Upper lobe of right lung (tissue), 1 donor: ENCODE measurements around the gene DAB2. TPM values are rescaled to one million over a fixed set of nuclear protein-coding genes. Genes with fewer than 3 reads are reported as not detected.
A peak's percentile ranks its signal among the peaks of the same experiment; 100 is the strongest.

Experiments
- ATAC-seq: fragments of 200-7000 bp; cut with Tn5 transposase; one replicate; pipeline ENCODE4 v1.9.1; 2020; ENCODE audit warnings: mild to moderate bottlenecking, moderate library complexity
- DNase-seq: peaks from one replicate; pipeline ENCODE4 v3.0.0-alpha.2; 2020
- H3K27ac ChIP-seq: fragments of 200-600 bp; one replicate; pipeline ENCODE4 v1.8.0; 2022
- H3K27me3 ChIP-seq: fragments of 200-600 bp; one replicate; pipeline ENCODE4 v1.8.0; 2022; ENCODE audit warnings: mild to moderate bottlenecking
- H3K36me3 ChIP-seq: fragments of 200-600 bp; one replicate; pipeline ENCODE4 v1.8.0; 2022
- H3K4me1 ChIP-seq: fragments of 200-600 bp; one replicate; pipeline ENCODE4 v1.8.0; 2022
- H3K4me3 ChIP-seq: fragments of 200-600 bp; one replicate; pipeline ENCODE4 v1.8.0; 2022; ENCODE audit warnings: mild to moderate bottlenecking
- H3K9me3 ChIP-seq: fragments of 200-600 bp; one replicate; pipeline ENCODE4 v1.8.0; 2022
- intact Hi-C: fragments of 100-400 bp; cut with DNase I; formaldehyde crosslinking; loops from one replicate; pipeline ENCODE4 v1.11.0; 2022
- total RNA-seq: library from RNA; stranded (reverse); fragmentation: NEBNext Ultra II Directional; extraction: Animal tissue kit (Norgen Biotek cat#: 25700); gene quantifications from one replicate; pipeline ENCODE4 v1.2.1, GENCODE V29; 2021
- TF ChIP-seq, protein P1 (sequence below): fragments of 200-600 bp; IDR thresholded peaks from one replicate; pipeline ENCODE4 v1.8.0; 2022; ENCODE audit warnings: antibody characterized with exemption
- donor health status: DM: no; HTN: yes; CAD: no; lungs with severe emphysema.

Gene DAB2
- total RNA-seq, 1 donor from 2014 or later = 145 TPM

DNA sequence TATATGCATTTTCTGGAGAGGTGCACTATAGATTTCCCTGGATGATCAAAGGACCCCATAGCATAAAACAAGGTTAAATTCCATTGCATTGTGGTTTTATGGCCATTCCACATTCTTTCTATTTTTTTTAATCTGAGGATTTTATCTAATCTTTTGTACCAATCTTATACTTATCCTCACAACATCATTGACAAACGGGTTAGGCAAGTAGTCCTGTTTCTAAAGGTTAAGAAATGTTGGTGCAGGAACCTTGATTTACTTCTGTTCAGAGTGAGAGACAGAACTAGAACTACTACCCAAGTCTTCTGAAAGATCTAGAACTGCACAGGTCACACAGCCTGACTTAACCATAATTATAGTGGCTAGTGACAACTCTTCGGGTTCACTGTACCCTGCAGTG lies 5.7 kb upstream of the DAB2 start:
- TF ChIP-seq, protein P1, sequence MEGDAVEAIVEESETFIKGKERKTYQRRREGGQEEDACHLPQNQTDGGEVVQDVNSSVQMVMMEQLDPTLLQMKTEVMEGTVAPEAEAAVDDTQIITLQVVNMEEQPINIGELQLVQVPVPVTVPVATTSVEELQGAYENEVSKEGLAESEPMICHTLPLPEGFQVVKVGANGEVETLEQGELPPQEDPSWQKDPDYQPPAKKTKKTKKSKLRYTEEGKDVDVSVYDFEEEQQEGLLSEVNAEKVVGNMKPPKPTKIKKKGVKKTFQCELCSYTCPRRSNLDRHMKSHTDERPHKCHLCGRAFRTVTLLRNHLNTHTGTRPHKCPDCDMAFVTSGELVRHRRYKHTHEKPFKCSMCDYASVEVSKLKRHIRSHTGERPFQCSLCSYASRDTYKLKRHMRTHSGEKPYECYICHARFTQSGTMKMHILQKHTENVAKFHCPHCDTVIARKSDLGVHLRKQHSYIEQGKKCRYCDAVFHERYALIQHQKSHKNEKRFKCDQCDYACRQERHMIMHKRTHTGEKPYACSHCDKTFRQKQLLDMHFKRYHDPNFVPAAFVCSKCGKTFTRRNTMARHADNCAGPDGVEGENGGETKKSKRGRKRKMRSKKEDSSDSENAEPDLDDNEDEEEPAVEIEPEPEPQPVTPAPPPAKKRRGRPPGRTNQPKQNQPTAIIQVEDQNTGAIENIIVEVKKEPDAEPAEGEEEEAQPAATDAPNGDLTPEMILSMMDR = no peak

DNA sequence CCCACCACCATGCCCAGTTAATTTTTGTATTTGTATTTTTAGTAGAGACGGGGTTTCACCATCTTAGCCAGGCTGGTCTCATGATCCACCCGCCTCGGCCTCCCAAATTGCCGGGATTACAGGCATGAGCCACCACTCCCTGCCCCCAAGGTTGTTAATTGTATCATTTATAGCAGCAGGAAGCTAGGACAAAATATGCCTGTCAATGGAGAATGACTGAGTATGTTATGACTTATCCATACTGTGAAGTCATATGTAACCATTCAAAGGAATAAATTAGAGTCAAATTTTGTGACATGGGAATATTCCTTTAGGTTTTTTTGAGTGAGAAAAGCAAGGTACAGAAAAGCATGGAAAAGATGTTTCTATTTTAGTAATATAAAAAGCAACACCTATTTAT lies 3.9 kb upstream of the DAB2 start:
- no peak overlapping the region for H3K27ac ChIP-seq
- H3K9me3 ChIP-seq = no peaks in the 10 kb centered on the region
- no peak for ATAC-seq
- intact Hi-C loops = no loop called here
- no peaks in the 10 kb centered on the region for H3K27me3 ChIP-seq
- no peak for DNase-seq
- no peaks in the 10 kb centered on the region for H3K36me3 ChIP-seq
- TF ChIP-seq, protein P1 = no peak
- H3K4me1 ChIP-seq = peaks cover 22% of the 10 kb centered on the region
- H3K4me3 ChIP-seq = no peak overlapping the region

More for the DNA sequence above, 5.7 kb upstream of the DAB2 start:
- Histone ChIP-seq H3K4me1 (peaks cover 18% of the 10 kb centered on the region), H3K27me3 (no peaks in the 10 kb centered on the region), H3K9me3 (no peaks in the 10 kb centered on the region), H3K4me3 (no peak overlapping the region), H3K27ac (no peak overlapping the region), H3K36me3 (no peaks in the 10 kb centered on the region)
- ATAC-seq (no peak), DNase-seq (no peak)
- intact Hi-C loops = no loop called here

DNA sequence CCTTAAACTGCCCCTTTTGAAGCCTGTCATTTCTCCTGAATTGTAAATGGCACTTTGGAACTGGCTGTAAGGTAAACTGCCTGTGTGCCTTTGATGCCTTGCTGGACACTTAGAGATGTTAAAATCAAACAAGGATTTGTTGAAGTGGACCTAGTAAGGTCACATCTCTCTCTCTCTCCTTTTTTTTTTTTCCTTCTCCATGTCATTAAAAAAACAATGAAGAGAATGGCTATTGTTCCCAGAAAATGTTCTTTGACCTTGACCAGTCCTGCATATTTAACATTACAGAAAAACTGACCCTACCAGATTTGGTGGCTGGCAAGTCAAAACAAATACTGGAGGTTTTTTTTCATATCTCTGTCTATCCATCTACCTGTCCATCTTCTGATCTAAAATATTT lies 2.9 kb upstream of the DAB2 start:
- no peaks in the 10 kb centered on the region for H3K27me3 ChIP-seq
- TF ChIP-seq, protein P1 = no peak
- H3K9me3 ChIP-seq = no peaks in the 10 kb centered on the region
- no peak for DNase-seq
- intact Hi-C loops = no loop called here
- H3K36me3 ChIP-seq = no peaks in the 10 kb centered on the region
- ATAC-seq = no peak
- H3K27ac ChIP-seq = no peak overlapping the region
- H3K4me3 ChIP-seq = no peak overlapping the region
- peaks cover 32% of the 10 kb centered on the region for H3K4me1 ChIP-seq

DNA sequence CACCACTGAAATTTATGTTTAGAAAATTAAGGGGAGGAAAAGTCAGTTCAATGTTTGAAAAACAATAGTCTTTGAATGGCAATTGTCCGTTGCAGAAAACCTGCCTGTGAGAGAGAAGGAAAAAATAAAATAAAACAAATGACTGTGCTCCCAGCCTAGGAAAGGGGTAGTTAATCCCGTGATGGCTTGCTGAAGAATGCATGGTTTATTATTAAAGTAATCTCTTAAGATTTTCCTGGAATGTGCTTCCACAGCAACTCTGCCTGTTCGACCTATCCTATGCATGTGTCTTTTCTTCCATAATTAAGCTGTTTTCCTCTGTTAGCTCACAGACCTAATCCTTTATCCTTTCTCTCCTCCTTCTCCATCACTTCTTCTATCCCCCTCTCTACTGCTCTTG lies 2.4 kb upstream of the DAB2 start:
- intact Hi-C loops = no loop called here
- Histone ChIP-seq H3K27ac (peak overlapping the region; percentile 32), H3K36me3 (no peaks in the 10 kb centered on the region), H3K27me3 (no peaks in the 10 kb centered on the region), H3K4me3 (no peak overlapping the region), H3K4me1 (peaks cover 34% of the 10 kb centered on the region), H3K9me3 (no peaks in the 10 kb centered on the region)
- TF ChIP-seq, protein P1 = no peak
- ATAC-seq = no peak
- no peak for DNase-seq

DNA sequence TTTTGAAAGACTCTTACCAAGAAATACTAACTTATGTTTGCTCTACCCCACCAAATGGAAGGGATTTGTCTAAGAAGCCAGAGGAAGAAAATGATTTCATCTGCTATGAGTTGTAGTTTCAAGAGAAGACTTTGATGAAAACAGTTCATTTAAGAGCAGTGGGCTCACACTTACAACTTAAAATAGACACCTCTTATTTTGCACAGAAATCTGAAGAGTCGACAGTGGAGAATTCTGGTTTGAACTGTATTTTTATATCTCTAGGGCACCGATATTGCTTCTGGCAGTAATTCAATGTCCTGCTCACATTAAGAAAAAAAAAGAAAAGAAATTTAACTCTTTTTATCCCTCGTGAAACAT lies 1.9 kb upstream of the DAB2 start:
- Histone ChIP-seq H3K36me3 (no peaks in the 10 kb centered on the region), H3K4me3 (no peak overlapping the region), H3K4me1 (peaks cover 34% of the 10 kb centered on the region), H3K9me3 (no peaks in the 10 kb centered on the region), H3K27ac (peak overlapping the region; percentile 32), H3K27me3 (no peaks in the 10 kb centered on the region)
- intact Hi-C loops = no loop called here
- TF ChIP-seq, protein P1 = no peak
- DNase-seq (no peak), ATAC-seq (no peak)

DNA sequence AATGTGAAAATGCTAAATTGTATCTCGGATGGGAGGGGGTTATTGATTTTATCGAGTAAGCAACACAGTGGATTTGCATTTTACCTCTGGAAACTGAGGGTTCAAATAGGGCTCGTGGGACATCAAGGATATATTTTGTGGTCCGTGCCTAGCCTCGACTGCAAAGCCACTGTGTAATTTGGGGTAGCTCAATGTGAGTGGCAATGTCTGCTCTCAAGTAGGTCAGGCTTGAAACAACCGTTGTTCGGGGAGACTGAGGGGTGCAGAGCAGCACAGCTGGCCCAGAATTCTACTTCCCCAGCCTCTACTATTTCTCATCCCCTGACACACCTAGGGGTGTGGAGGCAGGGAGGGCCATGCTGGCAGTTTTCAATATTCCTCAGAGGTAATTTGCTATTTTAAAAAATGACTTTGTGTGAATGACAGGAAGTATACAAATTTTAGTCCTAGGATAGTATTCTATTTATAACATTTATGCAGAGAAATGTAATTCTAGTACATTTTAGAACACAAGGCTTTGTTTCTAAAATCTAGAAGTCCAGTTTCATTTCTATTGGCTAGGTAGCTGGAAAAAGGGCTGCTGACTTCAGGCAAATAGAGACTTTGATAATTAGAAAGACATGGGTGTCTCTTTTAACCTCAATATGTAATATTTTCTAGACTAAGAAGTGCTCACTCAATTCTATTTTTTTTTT lies 1.4 kb upstream of the DAB2 start:
- Histone ChIP-seq H3K9me3 (no peaks in the 10 kb centered on the region), H3K4me3 (no peak overlapping the region), H3K4me1 (peaks cover 38% of the 10 kb centered on the region), H3K27ac (peak overlapping the region; percentile 84), H3K36me3 (no peaks in the 10 kb centered on the region), H3K27me3 (no peaks in the 10 kb centered on the region)
- intact Hi-C loops = no loop called here
- DNase-seq = no peak
- ATAC-seq = no peak
- TF ChIP-seq, protein P1 = no peak
